ENCODE results near the gene MRPS11. TPM values are rescaled to one million over a fixed set of nuclear protein-coding genes. Genes with fewer than 3 reads are reported as not detected.

The MRPS11 gene
- total and polyA plus RNA-seq, 2 of the 4 experiments (the other 2 are of a cell fraction) = 66.1 to 87.8 TPM

GRCh38 chr15:88441076-88441730, 26.3 kb upstream of the MRPS11 start:
- no peak overlapping the region for H2BK120ac ChIP-seq (ENCODE audit: low read depth, low read length)
- no peaks in the 10 kb centered on the region for H3K9me1 ChIP-seq (ENCODE audit: insufficient read depth, low read length)
- no peak overlapping the region for H2AK9ac ChIP-seq (replicated peaks; ENCODE audit: low read depth, low read length, poor library complexity)
- ChIA-PET CTCF (no interaction called here), POLR2A (ENCODE audit: unreplicated experiment) (no interaction called here)
- no peak overlapping the region for H3K23ac ChIP-seq (ENCODE audit: low read depth, low read length)
- no peak overlapping the region for H3K4me3 ChIP-seq (ENCODE audit: insufficient read depth, low read depth, low read length)
- H2BK15ac ChIP-seq (ENCODE audit: low read depth, low read length) = no peak overlapping the region
- TF ChIP-seq MXI1 (IDR thresholded peaks at IDR 0.05; ENCODE audit: borderline replicate concordance, low read depth, low read length) (no peak), MAFK (IDR thresholded peaks at IDR 0.05; ENCODE audit: low read depth, low read length) (peak; percentile 22; the same call in 1 of the 2 replicates)
- no TSS peak for BruUV-seq (replicated peaks)
- no peak overlapping the region for H2AK5ac ChIP-seq (ENCODE audit: low read depth, low read length)
- no peak overlapping the region for H3K9ac ChIP-seq (ENCODE audit: low read depth, low read length)
- H4K5ac ChIP-seq (ENCODE audit: low read depth, low read length) = no peak overlapping the region
- DNase-seq (no peak), ATAC-seq (ENCODE audit: low read depth) (no peak)
- dilution Hi-C loops (cut with HindIII; ENCODE audit: low sequenced_read_pairs, unreplicated experiment) = no loop called here
- H3K27ac ChIP-seq (ENCODE audit: insufficient read depth, low read length) = no peak overlapping the region
- H4K8ac ChIP-seq (ENCODE audit: low read depth in 2 of 2, low read length in 2 of 2) = no peak overlapping the region
- H4K91ac ChIP-seq (ENCODE audit: insufficient read depth, low read depth, low read length) = no peak overlapping the region
- no peak overlapping the region for H3K14ac ChIP-seq (replicated peaks; ENCODE audit: low read depth, low read length)
- no peak overlapping the region for H2AFZ ChIP-seq (replicated peaks; ENCODE audit: low read length, poor library complexity)
- no peaks in the 10 kb centered on the region for H4K20me1 ChIP-seq (ENCODE audit: insufficient read depth, low read length)
- H3K4me2 ChIP-seq (ENCODE audit: low read depth, low read length) = no peak overlapping the region
- no peak overlapping the region for H2BK5ac ChIP-seq (ENCODE audit: low read depth, low read length, poor library complexity, severe bottlenecking)
- no peaks in the 10 kb centered on the region for H3K36me3 ChIP-seq (ENCODE audit: control insufficient read depth, insufficient read depth, low read length)
- H2BK20ac ChIP-seq (ENCODE audit: low read depth, low read length) = no peak overlapping the region
- H3K56ac ChIP-seq (ENCODE audit: extremely low read depth, insufficient read depth, low read length) = no peak overlapping the region
- in situ Hi-C loops (cut with MboI; ENCODE audit: low sequenced_read_pairs) = no loop called here
- H3K4me1 ChIP-seq (ENCODE audit: control insufficient read depth, insufficient read depth, low read length) = no peaks in the 10 kb centered on the region
- no CpG with 5 or more reads among the region's 2 CpGs for WGBS, 2 experiments (ENCODE audit: extremely low coverage in 2 of 2, insufficient read length in 1 of 2)
- H3K9me3 ChIP-seq (ENCODE audit: control insufficient read depth, insufficient read depth, low read length) = peaks cover 3% of the 10 kb centered on the region
- intact Hi-C loops (cut with micrococcal nuclease) = no loop called here
- no peaks in the 10 kb centered on the region for H3K79me1 ChIP-seq (ENCODE audit: low read depth in 1 of 2, low read length in 2 of 2)
- H3K4ac ChIP-seq (ENCODE audit: low read depth, low read length) = no peak overlapping the region
- no peaks in the 10 kb centered on the region for H3K27me3 ChIP-seq (ENCODE audit: control insufficient read depth, insufficient read depth, low read length)
- H3K18ac ChIP-seq (ENCODE audit: low read depth, low read length) = no peak overlapping the region

All from IMR-90 (cell line).